Prostate gland (tissue), 2 donors: ENCODE measurements around the gene C1orf167.

Experiments
- CTCF ChIP-seq, 4 experiments: fragments of 200-600 bp in 2 of 4; fragments of 450-650 bp in 2 of 4; sonication (generic) in 2 of 4; IDR thresholded peaks; 1 replicate in 3 of 4; 2 replicates in 1 of 4; pipeline ENCODE4 v1.5.1; 2016 to 2019; ENCODE audit warnings: antibody characterized with exemption in 4 of 4, mild to moderate bottlenecking in 2 of 4, moderate library complexity in 2 of 4
- POLR2A ChIP-seq: fragments of 450-650 bp; IDR thresholded peaks from one replicate; pipeline ENCODE4 v1.6.1; 2016; ENCODE audit warnings: antibody characterized with exemption, mild to moderate bottlenecking
- POLR2AphosphoS5 ChIP-seq: sonication (generic); formaldehyde crosslinking; IDR thresholded peaks from one replicate; pipeline ENCODE4 v1.6.1; 2017; ENCODE audit warnings: antibody characterized with exemption

- TF ChIP-seq CTCF (IDR thresholded peaks at IDR 0.05) (no peak), POLR2A (no peak), POLR2AphosphoS5 (no peak)
Observed at GRCh38 chr1:11831945-11832725, 70.1 kb downstream of the C1orf167 start.
